Activated T-cell treated with anti-CD3 and anti-CD28 coated beads, Interleukin-2, amount 50 U/mL, for 1 hour (primary cell): ENCODE data around the gene SEMA3G.

ENCODE experiments used
- DNase-seq: peaks from one replicate; pipeline ENCODE4 v3.0.0-alpha.2; 2020

SEMA3G gene

GRCh38 chr3:52479037-52479876 lies 34.4 kb upstream of the SEMA3G start:
- no peak for DNase-seq

DNA sequence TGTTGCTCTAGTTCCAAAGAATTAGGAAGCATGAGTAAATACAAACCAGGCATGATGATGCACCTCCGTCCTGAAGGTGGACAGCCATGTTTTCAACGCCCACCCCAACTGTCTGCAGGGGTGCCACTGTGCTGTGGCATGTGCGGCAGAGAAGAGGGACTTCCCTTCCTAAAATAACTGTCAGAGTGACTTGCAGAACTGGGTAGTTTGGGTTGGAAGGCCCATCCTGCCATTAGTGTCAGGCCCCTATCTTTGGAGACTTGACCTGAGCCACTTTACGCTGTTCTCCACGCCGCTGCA lies 32.8 kb upstream of the SEMA3G start:
- no peak for DNase-seq

DNA sequence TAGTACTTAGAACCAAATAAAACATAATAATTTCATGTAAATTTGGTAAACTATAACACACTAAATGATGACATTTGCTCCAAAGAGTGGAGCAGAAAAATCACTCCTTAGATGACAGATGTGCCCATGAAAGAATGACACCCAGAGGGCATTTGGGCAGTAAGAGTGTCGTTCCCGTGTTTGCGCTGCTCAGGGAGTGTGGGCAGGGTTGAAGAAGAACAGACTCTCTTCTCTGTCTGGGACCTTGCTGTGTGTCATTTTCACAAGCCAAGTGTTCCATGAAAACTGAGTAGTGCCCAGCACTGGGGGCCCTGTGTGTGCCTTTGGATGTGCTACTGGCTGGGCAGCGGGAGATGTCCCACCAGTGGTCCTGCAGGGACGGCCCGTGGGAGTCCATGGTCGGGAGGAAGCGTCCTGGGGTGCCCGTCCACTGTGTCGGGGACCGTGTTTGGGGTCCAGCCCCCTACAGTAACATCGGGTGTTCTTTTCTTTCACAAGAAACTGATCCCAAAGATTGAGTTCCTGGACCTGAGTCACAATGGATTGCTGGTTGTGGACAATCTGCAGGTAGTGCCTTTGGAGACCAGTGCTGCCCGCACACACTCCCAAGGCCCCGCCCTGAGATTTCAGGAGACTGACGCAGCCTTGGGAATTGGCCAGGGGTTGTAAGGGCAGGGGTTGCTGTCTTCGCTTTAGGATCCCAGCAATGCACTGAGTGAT lies 32.3 kb upstream of the SEMA3G start:
- DNase-seq = no peak

DNA sequence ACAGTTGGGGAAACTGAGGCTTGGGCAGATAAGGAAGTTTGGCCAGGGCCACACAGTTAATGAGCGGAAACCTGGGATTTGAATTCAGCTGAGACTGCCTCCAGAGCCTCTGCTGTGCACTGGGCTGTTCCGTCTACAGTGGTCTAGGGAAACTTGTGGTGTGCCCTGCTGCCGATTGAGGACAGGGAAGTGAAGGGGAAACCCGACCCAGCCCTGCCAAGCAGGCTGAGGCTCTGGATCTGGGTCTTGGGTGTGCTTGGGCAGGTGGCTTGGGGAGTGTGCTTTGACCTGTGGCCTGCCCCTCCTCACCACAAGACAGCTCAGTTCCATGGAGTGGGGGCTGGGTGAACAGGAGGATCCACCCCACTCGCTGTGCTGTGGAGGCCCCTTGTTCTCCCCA lies 28.1 kb upstream of the SEMA3G start:
- DNase-seq = no peak

- no peak for DNase-seq
Observed at GRCh38 chr3:52472239-52473000, 27.5 kb upstream of the SEMA3G start.

- DNase-seq = peak; percentile 39
Observed at GRCh38 chr3:52471371-52472238, 26.7 kb upstream of the SEMA3G start.

DNA sequence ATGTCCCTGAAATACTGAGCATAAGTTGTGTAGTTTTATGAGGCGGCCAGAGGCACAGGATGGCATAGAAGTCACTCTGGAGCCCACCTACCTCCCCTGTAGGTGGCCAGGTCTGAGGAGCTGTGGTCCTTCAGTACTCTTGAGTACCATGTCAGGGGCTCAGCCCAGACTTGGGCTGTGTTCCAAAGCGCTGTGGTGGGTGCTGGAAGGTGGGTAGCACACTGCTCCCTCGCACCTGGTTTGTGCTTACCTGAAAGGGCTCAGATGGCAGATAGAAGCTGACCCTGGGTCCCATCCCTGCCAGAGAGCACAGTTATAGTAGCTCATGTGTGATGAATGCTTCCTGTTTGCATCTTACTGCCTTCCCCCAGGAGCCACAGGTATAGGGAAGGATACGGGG lies 26.0 kb upstream of the SEMA3G start:
- no peak for DNase-seq

DNA sequence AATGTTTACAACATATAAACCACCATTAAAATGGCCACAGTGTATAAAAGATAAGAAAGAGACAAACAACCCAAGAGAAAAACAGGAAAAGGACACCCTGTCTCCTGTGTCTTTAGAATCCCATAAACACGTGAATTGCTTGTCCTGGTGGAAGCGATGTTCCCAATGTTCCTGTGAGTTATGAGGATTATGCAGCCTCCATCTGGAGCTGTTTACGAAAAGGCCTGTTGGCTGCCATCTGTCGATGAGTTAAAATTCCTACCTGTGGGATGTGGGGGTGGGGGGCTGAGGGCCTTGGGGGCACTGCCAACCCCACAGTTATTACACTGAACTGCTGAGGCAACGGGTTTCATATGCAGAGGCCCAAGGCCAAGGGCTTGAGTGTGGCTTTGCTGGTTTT lies 24.1 kb upstream of the SEMA3G start:
- DNase-seq = no peak

- no peak for DNase-seq
Observed at GRCh38 chr3:52468336-52468735, 23.4 kb upstream of the SEMA3G start.

DNA sequence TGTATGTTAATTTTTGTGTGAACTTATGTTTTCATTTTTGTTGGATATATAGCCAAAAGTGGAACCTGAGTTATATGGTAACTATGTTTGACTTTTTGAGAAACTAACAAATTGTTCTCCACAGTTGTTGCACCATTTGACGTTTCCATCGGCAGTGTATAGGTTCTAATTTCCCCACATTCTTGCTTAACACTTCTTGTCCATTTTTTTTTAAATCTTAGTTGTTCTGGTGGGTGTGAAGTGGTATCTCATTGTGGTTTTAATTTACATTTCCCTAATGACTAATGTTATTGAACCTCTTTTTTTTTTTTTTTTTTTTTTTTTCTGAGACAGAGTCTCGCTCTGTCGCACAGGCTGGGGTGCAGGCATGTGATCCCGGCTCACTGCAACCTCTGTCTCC lies 18.5 kb upstream of the SEMA3G start:
- no peak for DNase-seq

DNA sequence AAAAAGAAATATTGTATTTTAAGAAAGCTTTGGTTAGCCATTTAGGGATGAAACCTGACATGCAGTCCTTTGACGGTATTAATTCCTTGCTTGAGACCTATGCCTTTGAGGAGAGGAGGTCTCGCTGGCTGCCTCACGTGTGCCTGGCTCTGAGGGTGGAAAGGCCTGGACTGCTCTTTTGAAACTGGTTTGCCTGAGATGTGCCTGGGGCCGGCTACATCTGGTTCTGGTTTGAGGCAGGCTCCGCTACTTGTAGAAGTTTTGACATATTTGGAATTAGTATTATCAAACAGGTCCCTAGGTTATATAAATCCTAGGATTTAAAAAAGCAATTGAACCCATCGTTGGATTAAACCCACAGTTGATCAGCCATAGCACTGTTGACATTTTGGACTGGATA lies 17.0 kb upstream of the SEMA3G start:
- no peak for DNase-seq

DNA sequence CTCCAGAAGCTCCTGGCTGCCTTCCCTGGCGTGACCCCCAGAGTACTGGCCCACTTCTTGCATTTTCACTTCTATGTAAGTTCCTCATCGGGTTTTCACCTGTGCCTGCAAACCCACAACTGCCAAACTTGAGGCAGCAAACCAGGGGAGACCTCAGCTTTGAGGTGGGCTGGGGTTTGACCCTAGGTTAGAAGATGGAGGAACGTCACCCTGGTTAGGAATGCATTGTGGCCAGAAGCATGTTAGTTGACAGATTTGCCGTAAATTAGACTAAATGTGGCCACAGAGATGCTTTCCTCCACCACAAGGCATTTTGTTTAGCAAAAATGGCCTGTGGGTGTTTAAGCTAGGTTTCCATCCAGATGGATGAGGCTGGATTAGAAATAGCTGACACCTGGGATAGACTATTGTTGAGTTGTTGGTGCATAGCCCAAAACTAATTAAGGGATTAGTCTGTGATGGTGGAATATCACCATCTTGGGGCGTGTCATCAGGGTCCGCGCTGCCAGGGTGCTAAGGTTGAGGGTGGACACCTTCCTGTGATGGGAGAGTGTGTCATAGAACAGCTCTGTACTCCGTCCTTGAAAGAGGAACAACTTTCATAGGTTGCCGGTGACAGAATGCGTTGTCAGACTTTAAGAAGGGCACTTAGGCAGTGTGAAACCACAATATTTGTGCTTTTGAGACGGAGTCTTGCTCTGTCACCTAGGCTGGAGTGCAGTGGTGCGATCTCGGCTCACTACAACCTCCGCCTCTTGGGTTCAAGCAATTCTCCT lies 14.1 kb upstream of the SEMA3G start:
- no peak for DNase-seq

DNA sequence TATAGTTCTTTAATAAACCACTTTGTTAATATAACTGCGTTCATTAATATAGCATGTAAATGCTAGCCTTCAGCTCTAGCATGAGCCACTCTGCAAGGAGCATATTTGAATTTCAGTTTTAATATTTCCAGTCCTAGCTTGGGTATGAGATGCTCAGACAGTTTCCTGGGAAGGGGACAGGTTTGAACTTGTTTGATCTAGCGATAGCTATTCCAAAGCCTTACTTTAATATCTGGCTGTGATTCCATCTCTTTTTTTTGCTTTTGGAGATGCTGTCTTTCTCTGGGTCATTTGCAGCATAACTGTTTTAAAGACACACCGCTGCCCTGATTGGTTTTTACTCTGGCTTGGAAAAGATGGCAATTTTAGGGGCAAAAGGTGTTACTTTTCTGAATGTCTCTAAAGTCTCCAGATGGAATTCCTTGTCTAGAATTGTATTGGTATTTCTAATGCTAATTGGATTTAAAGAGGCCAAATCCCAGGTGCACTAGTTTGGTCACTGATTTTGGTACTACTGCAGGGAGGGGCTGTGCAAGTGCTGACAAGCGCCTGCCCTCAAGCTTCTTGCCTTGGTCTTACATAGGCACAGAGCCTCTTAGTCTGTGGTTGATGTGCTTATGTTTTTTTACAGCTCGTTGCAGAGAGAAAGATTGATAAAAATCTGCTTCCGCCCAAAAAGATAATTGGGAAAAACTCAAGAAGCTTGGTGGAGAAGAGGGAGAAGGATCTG lies 13.3 kb upstream of the SEMA3G start:
- DNase-seq = no peak

DNA sequence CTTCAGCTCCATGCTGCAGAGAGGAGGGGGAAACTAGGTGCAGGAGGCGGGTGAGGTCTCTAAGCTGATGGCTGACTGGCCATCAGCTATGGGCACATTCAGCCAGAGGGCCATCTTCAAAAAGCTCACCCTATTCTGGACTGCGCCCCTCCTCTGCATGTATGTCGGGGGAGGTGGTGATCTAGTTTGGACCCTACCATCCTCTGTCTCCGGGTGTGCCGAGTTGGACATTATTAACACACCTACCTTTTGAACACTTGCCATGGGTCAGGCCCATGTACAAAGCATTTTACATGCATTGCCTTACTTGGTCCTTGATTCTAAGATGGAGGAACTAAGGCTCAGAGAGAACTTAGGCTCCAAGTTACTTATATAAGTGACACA lies 11.9 kb upstream of the SEMA3G start:
- DNase-seq = no peak

DNA sequence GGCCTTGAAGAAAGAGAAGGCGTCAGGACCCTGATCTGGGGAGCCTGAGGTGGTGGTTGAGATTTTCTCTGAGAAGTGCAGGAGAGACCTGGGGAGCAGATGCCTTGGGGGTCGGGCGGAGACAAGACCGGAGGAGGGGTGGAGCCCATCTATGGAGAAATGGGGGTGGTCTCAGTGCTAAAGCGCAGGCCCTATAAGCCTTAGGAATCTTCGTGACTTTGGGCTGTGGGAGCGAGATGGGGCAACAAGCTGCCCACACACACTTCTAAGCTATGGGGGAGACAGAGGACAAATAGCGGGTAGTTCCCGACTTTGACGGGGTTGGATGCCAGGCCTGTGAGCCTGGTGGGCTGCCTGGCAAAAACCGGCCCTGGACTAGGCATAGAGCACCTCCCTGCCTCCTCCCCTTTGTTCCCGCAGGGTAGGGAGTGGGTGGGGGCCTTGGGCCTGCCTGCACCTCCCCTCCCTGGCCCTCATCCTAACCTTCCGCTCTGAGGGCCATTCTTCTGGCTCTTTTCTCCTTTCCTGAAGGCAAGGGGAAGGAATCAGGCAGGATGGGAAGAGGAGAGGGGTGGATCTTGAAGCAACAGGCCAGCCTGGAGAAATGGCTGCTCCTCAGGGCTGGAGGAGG lies 11.4 kb upstream of the SEMA3G start:
- peak; percentile 35 for DNase-seq

GRCh38 chr3:52455283-52456168 lies 10.6 kb upstream of the SEMA3G start, which contains the start of gene NISCH:
TSS of gene NISCH (plus strand) at chr3:52455604. CDS start at chr3:52455642, 38 bp downstream.
- DNase-seq = peak; percentile 99

- no peak for DNase-seq
Observed at GRCh38 chr3:52454938-52455282, 10.0 kb upstream of the SEMA3G start.

- DNase-seq = no peak
Observed at GRCh38 chr3:52454250-52454937, 9.5 kb upstream of the SEMA3G start.
